HG02623 (cell line): Measurements from ENCODE around the gene FAM53B.

Source experiments
- ATAC-seq: cut with Tn5 transposase; IDR thresholded peaks from one replicate; pipeline ENCODE4 v1.9.1; 2021; ENCODE audit warnings: moderate library complexity; ENCODE audit not compliant: unreplicated experiment

Gene FAM53B

DNA sequence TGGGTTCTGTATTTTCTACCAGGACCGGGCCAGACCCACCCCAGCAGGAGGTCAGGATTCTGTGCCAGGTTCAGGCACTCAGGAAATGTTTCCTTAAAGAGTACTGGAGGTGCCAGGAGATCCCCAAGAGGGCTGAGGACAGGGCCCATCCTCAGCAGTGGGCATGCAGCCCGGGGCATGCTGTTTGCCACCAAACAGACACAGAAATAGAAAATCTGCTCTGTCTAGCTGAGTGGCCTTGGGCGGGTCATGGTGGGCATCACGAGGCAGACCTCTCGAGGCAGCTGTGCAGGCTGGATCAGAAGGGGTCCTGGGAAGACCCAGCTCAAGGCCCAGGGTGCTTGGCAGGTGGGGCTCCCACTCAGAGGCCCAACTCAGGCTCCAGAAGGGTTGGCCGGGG, 105.0 kb downstream of the FAM53B start:
- no peak for ATAC-seq

DNA sequence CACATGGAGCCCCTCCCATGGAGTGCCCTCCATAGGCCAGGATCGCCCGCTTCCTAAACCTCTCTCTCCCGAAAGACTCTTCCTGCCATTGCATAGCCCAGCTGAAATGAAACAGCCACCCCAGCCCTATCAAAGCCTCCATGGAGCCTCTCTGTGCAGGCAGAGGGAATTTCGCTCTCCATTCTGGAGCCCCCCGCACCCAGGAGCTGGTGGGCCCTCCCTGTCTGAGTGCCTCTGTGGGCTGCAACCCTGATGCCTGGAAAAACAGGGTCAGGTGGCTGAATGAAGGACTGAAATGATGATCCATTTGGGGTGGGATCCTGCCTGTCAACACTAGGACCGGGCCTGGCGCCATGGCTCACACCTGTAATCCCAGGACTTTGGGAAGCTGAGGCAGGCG, 106.4 kb downstream of the FAM53B start:
- ATAC-seq, result no peak

GRCh38 chr10:124637091-124637700, 107.0 kb downstream of the FAM53B start:
- no peak for ATAC-seq

GRCh38 chr10:124636271-124636995, 107.7 kb downstream of the FAM53B start:
- no peak for ATAC-seq

DNA sequence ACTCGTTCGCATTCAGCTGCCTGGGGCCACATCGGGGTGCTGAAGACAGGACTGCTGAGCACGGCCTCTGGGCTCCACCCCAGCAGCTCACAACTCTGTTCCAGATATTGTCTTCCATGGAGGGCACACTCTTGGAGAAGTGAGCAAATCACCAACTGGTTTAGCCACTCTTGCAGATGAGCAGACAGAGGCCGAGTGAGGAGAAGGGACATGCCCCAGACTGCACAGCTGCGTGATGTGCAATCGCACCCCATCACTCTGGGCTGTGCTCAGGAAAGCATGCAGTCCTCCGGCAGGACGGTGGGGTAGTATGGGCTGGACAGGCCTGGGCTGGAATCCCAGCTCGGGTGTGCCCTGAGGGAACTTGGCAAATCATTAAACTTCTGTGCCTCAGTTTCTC, 111.6 kb downstream of the FAM53B start:
- no peak for ATAC-seq

DNA sequence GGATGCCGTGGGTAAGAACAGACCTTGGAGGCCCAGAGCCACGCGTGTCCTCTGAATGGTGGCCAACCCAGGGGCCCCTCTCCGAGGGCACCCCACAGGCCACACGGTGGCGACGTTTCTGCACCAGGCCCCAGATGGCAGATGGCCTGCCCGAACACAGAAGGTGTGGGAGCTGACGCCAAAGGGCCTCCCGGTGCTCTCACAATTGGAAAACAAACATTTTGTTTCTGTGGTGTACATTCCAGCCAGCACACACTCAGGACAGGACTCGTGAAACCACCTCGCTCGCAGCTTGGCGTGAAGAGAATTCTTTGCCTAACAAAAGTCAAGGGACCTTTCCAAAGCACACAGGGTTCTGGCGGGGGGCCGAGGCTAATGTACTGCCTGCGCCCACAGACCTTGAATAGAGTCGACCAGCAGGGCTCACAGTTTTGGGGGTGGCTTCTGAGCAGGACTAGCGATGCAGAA, 112.1 kb downstream of the FAM53B start:
- ATAC-seq, result no peak

GRCh38 chr10:124630551-124630950, 113.6 kb downstream of the FAM53B start:
- no peak for ATAC-seq

GRCh38 chr10:124629842-124630241, 114.3 kb downstream of the FAM53B start:
- ATAC-seq, result no peak

DNA sequence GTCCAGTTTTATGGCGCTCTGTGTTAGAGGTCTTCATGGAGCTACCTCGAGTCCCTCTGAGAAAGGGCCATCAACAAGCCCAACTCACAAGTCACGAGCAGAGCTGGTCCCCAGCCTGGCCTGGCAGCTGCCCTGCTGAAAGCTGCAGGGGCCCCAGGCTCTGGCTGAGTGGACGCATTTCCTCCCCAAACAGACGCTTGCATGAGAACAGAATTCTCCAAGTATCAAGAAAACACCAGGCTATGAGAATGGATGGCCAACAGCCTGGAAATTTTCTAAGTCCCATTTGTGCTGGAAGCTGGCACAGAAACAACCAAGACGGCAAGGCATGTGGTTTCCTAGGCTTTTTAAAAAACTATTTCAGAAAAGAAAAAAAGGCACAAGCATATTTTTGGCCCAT, 114.8 kb downstream of the FAM53B start:
- ATAC-seq, result no peak

DNA sequence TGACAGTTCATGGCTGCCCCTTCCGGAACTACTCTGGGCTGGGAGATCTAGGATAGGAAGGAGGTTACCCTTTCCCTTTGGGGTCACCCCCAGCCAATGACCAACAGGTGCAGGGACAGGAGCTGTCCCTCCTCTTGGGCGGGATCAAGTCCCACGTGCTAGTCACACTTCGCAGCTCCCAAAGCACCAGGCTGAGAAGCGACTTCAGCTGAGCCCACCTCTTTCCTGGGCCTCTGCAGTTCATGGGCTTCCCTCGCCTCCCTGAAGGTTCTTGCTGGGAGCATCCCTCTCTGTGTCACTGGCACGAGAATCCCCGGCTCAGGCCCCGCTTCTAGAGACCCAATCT, 115.5 kb downstream of the FAM53B start:
- ATAC-seq, result no peak

GRCh38 chr10:124627866-124628675, 116.1 kb downstream of the FAM53B start:
- ATAC-seq, result no peak

GRCh38 chr10:124626759-124627380, 117.3 kb downstream of the FAM53B start:
- ATAC-seq, result peak; percentile 58

GRCh38 chr10:124625831-124626238, 118.3 kb downstream of the FAM53B start:
- no peak for ATAC-seq

DNA sequence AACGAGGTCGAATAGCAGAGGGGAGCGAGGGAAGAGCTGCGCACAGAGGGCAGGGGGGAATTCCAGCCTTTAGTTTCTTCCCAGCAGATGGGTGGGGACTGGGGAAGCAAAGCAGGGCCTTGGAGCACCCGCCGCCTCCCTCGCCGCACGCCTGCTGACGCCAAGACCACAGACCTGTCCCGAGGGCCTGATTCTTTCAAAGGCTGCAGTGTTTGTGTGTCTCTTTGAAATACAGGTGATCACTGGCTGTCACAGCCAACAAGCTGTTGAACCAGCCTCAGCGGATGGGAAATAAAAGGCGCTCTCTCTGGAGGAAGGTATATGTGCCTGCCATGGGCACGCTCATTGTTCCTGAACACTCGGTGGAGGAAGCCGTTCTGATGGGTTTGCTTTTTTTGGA, 119.3 kb downstream of the FAM53B start:
- ATAC-seq, result no peak

DNA sequence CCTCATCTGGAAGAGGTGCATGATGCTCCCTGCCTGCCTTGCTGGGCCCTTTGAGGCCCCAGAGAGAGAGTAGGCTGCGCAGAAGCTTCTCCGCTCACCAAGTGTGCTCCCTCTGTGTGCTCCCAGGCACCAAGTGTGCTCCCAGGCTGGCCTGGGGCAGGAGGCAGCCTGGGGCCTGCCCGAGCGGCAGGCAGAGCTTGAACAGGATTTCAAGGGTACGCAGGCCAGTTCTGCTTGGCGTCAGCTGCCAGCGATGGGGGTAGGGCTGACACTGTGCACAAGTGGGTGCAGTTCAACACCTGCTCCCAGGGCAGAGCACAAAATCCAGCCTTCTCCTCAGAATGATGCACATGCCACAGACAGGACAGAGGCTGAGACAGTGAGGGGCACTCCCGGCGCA, 119.7 kb downstream of the FAM53B start:
- ATAC-seq, result no peak

- ATAC-seq, result no peak
These were observed 120.2 kb downstream of the FAM53B start for GRCh38 chr10:124624006-124624405.

DNA sequence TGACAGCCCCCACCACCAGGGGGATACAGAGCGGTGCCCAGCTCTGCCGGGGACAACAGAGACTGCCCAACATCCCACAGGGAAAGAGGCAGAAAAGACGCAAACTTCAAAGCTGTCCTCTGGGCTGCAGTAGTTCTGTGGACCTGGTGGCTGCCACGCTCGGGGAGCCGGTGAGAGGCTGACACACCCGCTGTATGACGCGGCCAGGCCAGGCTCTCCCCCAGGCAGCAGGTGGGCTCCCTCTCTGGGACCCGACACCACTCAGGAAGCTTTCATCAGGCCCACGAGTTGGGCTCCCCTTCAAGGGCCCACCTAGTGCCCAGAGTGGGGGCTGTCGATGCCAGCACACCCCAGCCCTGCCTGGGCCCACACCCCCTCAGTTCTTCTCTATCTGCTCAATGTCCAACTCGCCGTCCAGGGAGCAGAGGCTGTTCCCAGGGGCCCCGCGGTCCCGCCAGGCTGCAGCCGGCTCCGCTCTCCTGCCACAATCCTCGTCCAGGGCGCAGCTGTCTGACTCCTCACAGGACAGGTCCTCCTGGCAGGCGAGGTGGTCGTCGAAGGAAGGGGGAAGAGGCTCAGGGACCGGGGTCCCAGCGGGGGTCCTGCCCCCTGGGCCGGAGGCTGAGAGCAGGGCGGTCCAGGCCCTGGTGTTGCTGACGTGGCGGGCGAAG, 121.2 kb downstream of the FAM53B start:
- ATAC-seq, result no peak

- no peak for ATAC-seq
These were observed 122.0 kb downstream of the FAM53B start for GRCh38 chr10:124622158-124622557.

DNA sequence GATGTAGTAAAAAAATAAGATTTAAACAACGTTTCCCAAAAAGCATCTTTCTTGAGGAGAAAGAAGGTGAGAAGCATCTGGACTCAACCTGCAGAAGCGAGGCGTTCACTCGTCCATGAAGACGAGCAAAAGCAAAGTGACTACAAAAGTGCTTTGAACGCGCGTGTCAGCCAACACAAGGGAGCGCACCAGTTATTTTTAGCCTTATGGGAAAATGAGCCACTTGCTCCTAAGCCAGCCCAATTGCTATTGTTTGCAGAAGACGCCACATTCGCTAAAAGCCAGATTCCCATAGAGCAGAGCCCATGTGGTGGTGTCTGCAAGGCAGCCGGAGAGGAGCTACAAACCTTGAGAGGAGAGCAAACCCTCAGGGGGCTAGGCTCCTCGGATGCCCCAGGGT, 122.5 kb downstream of the FAM53B start:
- no peak for ATAC-seq

DNA sequence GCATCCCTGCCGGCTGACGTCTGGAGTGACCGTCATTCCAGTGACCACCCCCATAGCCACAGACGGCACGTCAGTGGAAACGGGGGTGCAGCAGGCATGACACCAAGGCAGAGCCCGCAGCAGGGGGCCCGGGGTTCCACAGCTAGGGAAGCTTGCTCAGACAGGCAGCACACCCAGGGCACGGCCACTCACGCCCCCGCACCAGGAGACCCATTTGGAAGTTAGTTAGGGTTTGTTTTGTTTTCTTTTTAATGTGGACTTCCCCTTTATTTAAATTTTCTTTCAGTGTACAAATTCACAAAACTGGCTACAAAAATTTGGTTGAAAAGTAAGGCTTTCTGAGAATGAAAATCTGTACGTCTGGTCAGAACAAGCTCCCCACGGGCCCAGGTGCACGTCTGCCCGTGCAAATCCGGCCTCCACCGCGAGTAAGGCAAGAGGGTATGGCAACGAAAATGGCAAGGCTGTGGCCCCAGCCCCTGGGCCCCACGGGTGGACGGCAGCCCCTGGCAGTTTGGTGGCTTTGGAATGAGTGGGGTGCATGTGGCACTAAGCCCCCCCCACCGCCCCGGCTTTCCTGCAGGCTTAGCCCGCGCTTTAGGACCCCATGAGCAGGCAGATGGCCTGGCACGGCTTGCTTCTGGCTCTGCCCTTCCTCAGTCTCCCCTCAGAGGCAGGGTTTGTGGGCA, 124.2 kb downstream of the FAM53B start:
- ATAC-seq, result peak; percentile 42
